GM12801 (cell line): ENCODE data around the gene MS4A12.

Experiments
- CTCF ChIP-seq: IDR thresholded peaks from one replicate; pipeline ENCODE4 v1.5.1; 2011; ENCODE audit warnings: control low read depth; ENCODE audit not compliant: insufficient read length; ENCODE audit errors: extremely low read depth

Gene MS4A12

DNA sequence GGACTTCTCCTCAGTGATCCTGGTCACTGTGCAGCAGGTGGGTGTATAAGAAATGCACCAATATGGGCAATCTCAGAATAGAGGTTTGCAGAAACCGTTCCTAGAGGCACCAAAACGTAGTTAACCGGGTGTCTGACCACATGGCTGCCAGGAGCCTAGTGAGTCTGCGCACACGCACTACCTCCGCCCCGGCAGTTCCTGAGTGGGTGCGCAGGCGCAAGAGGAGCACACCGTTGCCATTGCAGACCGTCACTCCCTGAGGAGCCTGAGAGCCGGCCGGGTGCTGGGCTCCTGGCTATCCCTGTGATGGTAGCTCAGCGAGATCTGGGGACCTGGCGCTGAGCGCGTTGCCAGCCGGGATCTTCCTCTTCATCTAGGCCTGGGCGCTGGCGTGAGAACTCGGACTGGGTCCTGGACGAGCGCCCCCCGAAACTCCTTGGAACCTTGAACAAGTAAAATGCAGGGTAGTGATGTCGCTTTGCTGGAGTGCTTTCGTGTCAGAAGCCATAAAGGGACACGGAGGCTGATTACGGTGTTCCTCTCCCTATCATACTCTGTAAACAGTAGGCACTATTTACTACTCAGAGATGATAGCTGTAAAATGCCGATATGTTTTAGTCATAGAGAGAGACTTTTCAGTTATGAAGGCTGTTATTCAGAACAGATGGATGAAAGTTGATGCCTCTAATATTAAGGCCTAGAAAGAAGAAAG lies 22.7 kb downstream of the MS4A12 start, which contains the start of gene MS4A13:
TSS of gene MS4A13 (plus strand) at position 249 of the 712 bp plus-strand sequence. CDS start 2,692 bp downstream, outside the sequence.
- TF ChIP-seq CTCF: no peak

GRCh38 chr11:60528465-60528864 lies 35.9 kb downstream of the MS4A12 start:
- TF ChIP-seq CTCF: no peak

DNA sequence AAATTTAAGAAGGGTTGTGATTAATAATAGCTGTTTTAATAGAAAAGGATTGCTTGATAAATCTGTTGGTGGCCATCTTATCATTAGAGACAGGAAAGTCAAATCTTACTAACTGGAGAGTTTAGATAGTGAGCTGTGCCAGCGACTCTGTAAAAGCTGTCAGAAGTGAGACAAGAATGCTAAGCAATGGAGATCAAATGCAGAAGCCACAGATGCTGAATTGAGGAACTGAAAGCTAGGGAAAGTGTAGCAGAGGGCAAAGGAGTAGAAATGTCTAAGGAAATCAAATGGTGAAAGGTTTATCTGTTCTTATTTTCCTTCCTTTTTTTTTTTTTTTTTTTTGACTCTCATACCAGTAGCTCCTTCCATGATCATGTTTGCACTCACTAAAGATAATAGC lies 36.4 kb downstream of the MS4A12 start:
- no peak for TF ChIP-seq CTCF

- no peak for TF ChIP-seq CTCF
Observed at GRCh38 chr11:60530454-60531100, 38.0 kb downstream of the MS4A12 start.

- no peak for TF ChIP-seq CTCF
Observed at GRCh38 chr11:60544077-60544476, 51.5 kb downstream of the MS4A12 start.
